OCI-LY7 (cell line): ENCODE data around the gene SLC29A2.

Source experiments
- EZH2phosphoT487 ChIP-seq: fragments of 200-600 bp; sonication (generic); IDR thresholded peaks from 2 replicates; pipeline ENCODE4 v1.6.1; 2018; ENCODE audit warnings: low read depth, borderline replicate concordance, mild to moderate bottlenecking, mixed run types, antibody characterized with exemption, low read length, moderate library complexity, mixed read lengths
- TF ChIP-seq, protein P1 (sequence below): fragments of 200-600 bp; sonication (generic); conservative IDR thresholded peaks from 2 replicates; pipeline ENCODE4 v1.5.1; 2014; ENCODE audit warnings: mild to moderate bottlenecking, antibody characterized with exemption, low read length, moderate library complexity, mixed read lengths

- TF ChIP-seq, protein P1, sequence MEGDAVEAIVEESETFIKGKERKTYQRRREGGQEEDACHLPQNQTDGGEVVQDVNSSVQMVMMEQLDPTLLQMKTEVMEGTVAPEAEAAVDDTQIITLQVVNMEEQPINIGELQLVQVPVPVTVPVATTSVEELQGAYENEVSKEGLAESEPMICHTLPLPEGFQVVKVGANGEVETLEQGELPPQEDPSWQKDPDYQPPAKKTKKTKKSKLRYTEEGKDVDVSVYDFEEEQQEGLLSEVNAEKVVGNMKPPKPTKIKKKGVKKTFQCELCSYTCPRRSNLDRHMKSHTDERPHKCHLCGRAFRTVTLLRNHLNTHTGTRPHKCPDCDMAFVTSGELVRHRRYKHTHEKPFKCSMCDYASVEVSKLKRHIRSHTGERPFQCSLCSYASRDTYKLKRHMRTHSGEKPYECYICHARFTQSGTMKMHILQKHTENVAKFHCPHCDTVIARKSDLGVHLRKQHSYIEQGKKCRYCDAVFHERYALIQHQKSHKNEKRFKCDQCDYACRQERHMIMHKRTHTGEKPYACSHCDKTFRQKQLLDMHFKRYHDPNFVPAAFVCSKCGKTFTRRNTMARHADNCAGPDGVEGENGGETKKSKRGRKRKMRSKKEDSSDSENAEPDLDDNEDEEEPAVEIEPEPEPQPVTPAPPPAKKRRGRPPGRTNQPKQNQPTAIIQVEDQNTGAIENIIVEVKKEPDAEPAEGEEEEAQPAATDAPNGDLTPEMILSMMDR, result no peak
- no peak for TF ChIP-seq EZH2phosphoT487
These were observed 55.4 kb downstream of the SLC29A2 start for GRCh38 chr11:66315921-66316811.
